Hepatocyte (in vitro differentiated cells): ENCODE results near the gene STK40. TPM values are rescaled to one million over a fixed set of nuclear protein-coding genes. Genes with fewer than 3 reads are reported as not detected.

Experiments used
- DNase-seq: peaks from one replicate; pipeline ENCODE4 v3.0.0-alpha.2; 2016; ENCODE audit warnings: low spot score
- H2AFZ ChIP-seq: fragments of 200-600 bp; sonication (generic); 2 replicates; pipeline ENCODE4 v1.6.0; 2016; ENCODE audit warnings: antibody characterized with exemption, mild to moderate bottlenecking
- H3K27ac ChIP-seq: fragments of 200-600 bp; sonication (generic); 2 replicates; pipeline ENCODE4 v1.5.1; 2016; ENCODE audit warnings: mild to moderate bottlenecking
- H3K27me3 ChIP-seq: fragments of 200-600 bp; sonication (generic); 2 replicates; pipeline ENCODE4 v1.6.1; 2016
- H3K36me3 ChIP-seq: fragments of 200-600 bp; sonication (generic); replicated peaks from 2 replicates; pipeline ENCODE4 v1.5.1; 2016; ENCODE audit warnings: low read depth; ENCODE audit not compliant: insufficient read depth
- H3K4me1 ChIP-seq: fragments of 200-600 bp; sonication (generic); 2 replicates; pipeline ENCODE4 v1.5.1; 2016; ENCODE audit warnings: mild to moderate bottlenecking, moderate library complexity; ENCODE audit not compliant: insufficient read depth
- H3K4me2 ChIP-seq: fragments of 200-600 bp; sonication (generic); 2 replicates; pipeline ENCODE4 v1.6.0; 2016
- H3K4me3 ChIP-seq: fragments of 200-600 bp; sonication (generic); 2 replicates; pipeline ENCODE4 v1.5.1; 2016; ENCODE audit warnings: mild to moderate bottlenecking
- H3K79me2 ChIP-seq: fragments of 200-600 bp; sonication (generic); 2 replicates; pipeline ENCODE4 v1.6.0; 2017; ENCODE audit warnings: mild to moderate bottlenecking
- H3K9me2 ChIP-seq: fragments of 200-600 bp; sonication (generic); replicated peaks from 2 replicates; pipeline ENCODE4 v1.6.0; 2017; ENCODE audit warnings: mild to moderate bottlenecking; ENCODE audit not compliant: insufficient read depth
- H3K9me3 ChIP-seq: fragments of 200-600 bp; sonication (generic); 2 replicates; pipeline ENCODE4 v1.5.1; 2016; ENCODE audit warnings: low read depth, mild to moderate bottlenecking
- H4K20me1 ChIP-seq: fragments of 200-600 bp; sonication (generic); 2 replicates; pipeline ENCODE4 v1.6.0; 2016; ENCODE audit warnings: mild to moderate bottlenecking; ENCODE audit not compliant: insufficient read depth, poor library complexity, severe bottlenecking
- EZH2 ChIP-seq: fragments of 200-600 bp; sonication (generic); IDR thresholded peaks from 2 replicates; pipeline ENCODE4 v1.6.1; 2016; ENCODE audit warnings: antibody characterized with exemption, mild to moderate bottlenecking, borderline replicate concordance
- EZH2phosphoT487 ChIP-seq: fragments of 200-600 bp; sonication (generic); IDR thresholded peaks from one replicate; pipeline ENCODE4 v1.6.1; 2018; ENCODE audit warnings: antibody characterized with exemption, mild to moderate bottlenecking, low read depth, moderate library complexity; ENCODE audit not compliant: unreplicated experiment, severe bottlenecking
- WGBS: methylation state at CpG from one replicate; pipeline ENCODE4 v1.1.6; 2016; ENCODE audit warnings: low lambda C conversion rate; ENCODE audit errors: missing lambda C conversion rate; 5-methylcytosine and 5-hydroxymethylcytosine counted together
- polyA plus RNA-seq: library from polyadenylated mRNA; unstranded; fragments of >200 nt; fragmentation: Nextera tagmentation; extraction: Ambion mirVana; gene quantifications from 2 replicates; pipeline ENCODE4 v1.2.1, GENCODE V29; 2016
- total RNA-seq: library from RNA; depleted of rRNA; stranded (reverse); fragments of >200 nt; gene quantifications from 2 replicates; pipeline ENCODE4 v1.2.3, GENCODE V29; 2014
- TF ChIP-seq, protein P1 (sequence below): fragments of 200-600 bp; sonication (generic); IDR thresholded peaks from 2 replicates; pipeline ENCODE4 v1.5.1; 2016; ENCODE audit warnings: antibody characterized with exemption, mild to moderate bottlenecking; ENCODE audit not compliant: poor library complexity

The STK40 gene
- total and polyA plus RNA-seq, 2 experiments from 2014 or later: 30.7 to 56.3 TPM

DNA sequence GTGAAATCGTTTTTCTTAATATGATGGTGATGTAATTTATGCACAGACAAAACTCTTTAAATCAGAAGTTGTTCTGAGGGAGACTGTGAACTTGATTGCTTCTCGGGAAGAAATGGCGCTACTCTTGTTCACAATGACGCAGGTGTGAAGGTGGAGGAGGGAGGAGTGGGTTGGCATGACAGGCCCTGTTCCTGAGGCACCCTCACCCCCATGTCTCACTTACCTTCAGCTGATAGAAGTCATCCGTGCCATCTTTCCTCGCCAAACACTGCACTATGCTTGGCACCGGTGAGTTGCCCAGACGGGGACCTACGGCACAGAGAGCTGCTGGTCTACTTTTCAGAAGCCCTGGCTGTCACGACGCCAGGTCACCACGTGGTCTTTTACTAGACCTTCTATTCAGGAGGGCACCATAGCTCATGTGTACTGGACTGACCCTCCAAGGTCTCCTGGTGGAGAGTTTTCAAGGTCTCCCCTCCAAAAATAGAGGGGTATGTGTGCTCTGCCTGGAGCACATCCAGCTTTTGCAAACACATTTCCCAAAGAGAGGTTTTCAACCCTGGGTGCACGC lies 27.1 kb downstream of the STK40 start:
- H4K20me1 ChIP-seq: no peaks in the 10 kb centered on the region
- no peak for DNase-seq
- H3K9me3 ChIP-seq: no peaks in the 10 kb centered on the region
- WGBS: 97% methylated on average over 13 of the region's 13 CpGs
- H3K4me2 ChIP-seq: no peak overlapping the region
- no peaks in the 10 kb centered on the region for H3K36me3 ChIP-seq
- H3K27ac ChIP-seq: no peak overlapping the region
- H3K79me2 ChIP-seq: peaks cover 16% of the 10 kb centered on the region
- no peaks in the 10 kb centered on the region for H3K4me1 ChIP-seq
- no peaks in the 10 kb centered on the region for H3K9me2 ChIP-seq
- no peaks in the 10 kb centered on the region for H3K27me3 ChIP-seq
- no peak for TF ChIP-seq EZH2phosphoT487
- TF ChIP-seq, protein P1, sequence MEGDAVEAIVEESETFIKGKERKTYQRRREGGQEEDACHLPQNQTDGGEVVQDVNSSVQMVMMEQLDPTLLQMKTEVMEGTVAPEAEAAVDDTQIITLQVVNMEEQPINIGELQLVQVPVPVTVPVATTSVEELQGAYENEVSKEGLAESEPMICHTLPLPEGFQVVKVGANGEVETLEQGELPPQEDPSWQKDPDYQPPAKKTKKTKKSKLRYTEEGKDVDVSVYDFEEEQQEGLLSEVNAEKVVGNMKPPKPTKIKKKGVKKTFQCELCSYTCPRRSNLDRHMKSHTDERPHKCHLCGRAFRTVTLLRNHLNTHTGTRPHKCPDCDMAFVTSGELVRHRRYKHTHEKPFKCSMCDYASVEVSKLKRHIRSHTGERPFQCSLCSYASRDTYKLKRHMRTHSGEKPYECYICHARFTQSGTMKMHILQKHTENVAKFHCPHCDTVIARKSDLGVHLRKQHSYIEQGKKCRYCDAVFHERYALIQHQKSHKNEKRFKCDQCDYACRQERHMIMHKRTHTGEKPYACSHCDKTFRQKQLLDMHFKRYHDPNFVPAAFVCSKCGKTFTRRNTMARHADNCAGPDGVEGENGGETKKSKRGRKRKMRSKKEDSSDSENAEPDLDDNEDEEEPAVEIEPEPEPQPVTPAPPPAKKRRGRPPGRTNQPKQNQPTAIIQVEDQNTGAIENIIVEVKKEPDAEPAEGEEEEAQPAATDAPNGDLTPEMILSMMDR: no peak
- no peak for TF ChIP-seq EZH2
- H2AFZ ChIP-seq: no peak overlapping the region
- no peak overlapping the region for H3K4me3 ChIP-seq

DNA sequence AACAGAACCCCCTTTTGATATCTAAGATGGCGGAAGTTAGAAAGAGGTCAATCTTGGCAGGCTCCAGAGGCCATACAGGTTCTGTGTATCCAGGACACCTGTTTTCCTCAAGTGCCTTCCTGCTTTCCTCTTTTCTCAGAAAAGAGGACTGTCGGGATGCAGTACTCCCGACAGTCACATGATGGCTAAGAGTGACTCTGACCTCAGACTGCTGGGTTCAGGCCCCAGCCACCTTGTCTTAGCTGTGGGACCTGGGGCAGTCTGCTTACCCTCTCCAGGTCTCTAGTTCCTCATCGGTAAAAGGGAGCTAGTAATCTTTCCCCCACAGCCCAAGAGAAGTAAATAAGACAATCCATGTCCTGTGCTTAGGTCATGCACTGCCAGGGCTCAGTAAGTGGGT lies 29.9 kb downstream of the STK40 start:
- no peaks in the 10 kb centered on the region for H4K20me1 ChIP-seq
- no peaks in the 10 kb centered on the region for H3K27me3 ChIP-seq
- H3K9me3 ChIP-seq: no peaks in the 10 kb centered on the region
- peaks cover 20% of the 10 kb centered on the region for H3K4me1 ChIP-seq
- H3K79me2 ChIP-seq: no peaks in the 10 kb centered on the region
- 75% methylated on average over 4 of the region's 4 CpGs for WGBS
- DNase-seq: no peak
- no peak overlapping the region for H3K4me3 ChIP-seq
- no peaks in the 10 kb centered on the region for H3K9me2 ChIP-seq
- H3K27ac ChIP-seq: no peak overlapping the region
- no peak overlapping the region for H3K4me2 ChIP-seq
- TF ChIP-seq, protein P1: no peak
- no peak for TF ChIP-seq EZH2
- TF ChIP-seq EZH2phosphoT487: no peak
- no peak overlapping the region for H2AFZ ChIP-seq
- H3K36me3 ChIP-seq: no peaks in the 10 kb centered on the region

DNA sequence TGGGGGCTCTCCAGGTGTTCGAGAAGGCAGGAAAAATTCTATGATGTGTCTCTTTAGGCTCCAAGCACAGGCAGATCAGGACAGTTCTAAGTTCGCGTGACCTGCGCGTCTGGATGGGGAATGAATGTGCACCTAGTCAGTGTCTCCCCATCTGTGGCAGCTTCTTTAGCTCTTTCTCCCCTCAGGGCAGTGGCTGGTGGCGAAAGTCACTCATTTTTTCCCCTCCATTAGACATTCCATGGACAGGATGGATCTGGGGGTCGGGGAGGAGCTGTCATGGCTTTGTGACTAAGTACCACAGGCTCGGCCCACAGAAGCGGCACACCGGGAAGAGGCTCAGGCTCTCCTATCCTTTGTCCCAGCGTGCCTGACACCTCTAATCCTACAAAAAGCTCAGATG lies 31.2 kb downstream of the STK40 start:
- WGBS: 95% methylated on average over 11 of the region's 11 CpGs
- Histone ChIP-seq H2AFZ (no peak overlapping the region), H3K9me2 (no peaks in the 10 kb centered on the region), H4K20me1 (no peaks in the 10 kb centered on the region), H3K79me2 (no peaks in the 10 kb centered on the region), H3K27ac (no peak overlapping the region), H3K36me3 (no peaks in the 10 kb centered on the region), H3K27me3 (no peaks in the 10 kb centered on the region), H3K9me3 (no peaks in the 10 kb centered on the region), H3K4me3 (no peak overlapping the region), H3K4me2 (no peak overlapping the region), H3K4me1 (peaks cover 21% of the 10 kb centered on the region)
- no peak for TF ChIP-seq EZH2
- TF ChIP-seq, protein P1: no peak
- TF ChIP-seq EZH2phosphoT487: no peak
- no peak for DNase-seq
